EH (cell line): Measurements from ENCODE around the gene HDAC11.

ENCODE experiments used
- DNase-seq: peaks from one replicate; pipeline ENCODE4 v3.0.0-alpha.2; 2015; ENCODE audit warnings: low read depth

HDAC11 gene

GRCh38 chr3:13525827-13526625 is 45.9 kb downstream of the HDAC11 start:
- peak; percentile 65 for DNase-seq

- no peak for DNase-seq
Measured at GRCh38 chr3:13526626-13526949, 46.5 kb downstream of the HDAC11 start.

- peak; percentile 44 for DNase-seq
Measured at GRCh38 chr3:13528217-13528867, 48.2 kb downstream of the HDAC11 start.

DNA sequence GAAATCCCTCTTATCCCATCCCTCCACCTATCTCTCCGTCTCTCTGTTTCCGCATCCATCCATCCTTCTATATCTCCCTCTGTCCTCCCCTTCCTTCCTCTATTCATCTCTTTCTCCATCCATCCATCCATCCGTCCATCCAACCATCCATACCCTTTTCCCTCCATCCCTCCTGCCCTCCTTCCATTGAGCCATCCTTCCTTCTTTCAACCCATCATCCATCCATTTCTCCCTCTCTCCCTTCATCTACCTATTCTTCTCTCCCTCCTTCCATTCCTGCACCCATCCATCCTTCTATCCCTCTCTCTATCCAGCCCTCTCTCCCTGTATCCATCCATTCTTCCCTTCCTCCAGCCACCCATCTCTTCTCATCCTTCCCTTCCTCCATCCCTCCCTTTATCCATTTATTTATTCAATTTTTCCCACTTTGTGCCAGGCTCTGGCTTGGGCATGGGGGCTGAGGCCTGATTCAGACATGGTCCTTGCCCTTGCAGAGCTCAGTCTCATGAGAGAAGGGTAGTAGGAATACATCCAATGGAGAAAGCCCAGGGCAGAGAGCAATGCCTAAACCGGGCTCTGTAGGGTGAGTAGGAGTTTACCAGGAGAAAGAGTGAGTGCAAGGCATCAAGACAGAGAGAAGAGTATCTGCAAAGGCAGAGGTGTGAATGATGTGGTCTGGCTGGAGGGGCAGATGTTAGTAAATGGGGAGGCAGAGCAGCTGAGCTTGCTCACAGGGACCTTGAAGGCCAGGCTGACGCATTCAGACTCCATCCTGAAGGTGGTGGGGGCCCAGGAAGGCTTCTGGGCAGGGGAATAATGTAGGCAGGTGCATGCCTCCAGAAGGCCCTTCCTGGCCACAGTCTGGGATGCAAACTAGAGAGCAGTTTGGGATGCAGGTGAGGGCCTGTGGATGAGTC is 49.3 kb downstream of the HDAC11 start:
- no peak for DNase-seq

GRCh38 chr3:13530241-13531009 is 50.3 kb downstream of the HDAC11 start:
- no peak for DNase-seq

DNA sequence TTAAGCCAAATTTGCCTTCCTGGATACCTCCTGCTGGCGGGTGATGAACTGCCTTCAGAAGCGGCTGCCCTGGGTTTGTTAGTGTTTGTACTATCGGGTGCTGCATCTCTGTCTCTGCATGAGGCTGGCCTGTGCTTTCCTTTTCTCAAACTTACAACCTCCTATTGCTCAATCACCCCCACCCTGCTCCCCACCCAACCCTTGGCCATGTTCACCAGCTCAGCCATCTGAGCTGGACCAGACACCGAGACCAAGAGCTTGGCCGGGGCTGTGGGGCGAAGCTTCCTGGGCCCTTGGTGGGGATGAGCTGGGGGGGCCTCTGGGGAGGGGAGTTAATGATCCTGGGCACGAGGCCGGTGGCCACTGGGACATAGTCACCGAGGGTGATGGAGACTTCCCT is 52.0 kb downstream of the HDAC11 start:
- peak; percentile 57 for DNase-seq

GRCh38 chr3:13532631-13533030 is 52.5 kb downstream of the HDAC11 start:
- no peak for DNase-seq

DNA sequence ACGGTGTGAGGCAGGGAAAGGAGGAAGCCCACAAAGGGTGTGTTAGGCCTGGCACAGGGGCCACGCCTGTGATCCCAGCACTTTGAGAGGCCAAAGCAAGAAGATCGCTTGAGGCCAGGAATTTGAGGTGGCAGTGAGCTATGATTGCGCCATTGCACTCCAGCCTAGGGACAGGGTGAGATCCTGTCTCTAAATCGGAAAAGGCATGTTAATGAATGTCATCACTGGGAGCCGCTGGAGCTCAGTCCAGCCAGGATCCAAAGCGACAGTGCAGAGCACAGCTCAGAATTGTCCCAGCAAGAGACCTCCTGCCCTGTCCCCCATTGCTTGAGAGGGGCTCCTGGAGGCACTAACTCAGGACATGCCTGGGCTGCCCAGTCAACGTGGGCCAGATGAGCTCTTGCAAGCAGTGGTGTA is 53.8 kb downstream of the HDAC11 start:
- DNase-seq, result peak; percentile 63

DNA sequence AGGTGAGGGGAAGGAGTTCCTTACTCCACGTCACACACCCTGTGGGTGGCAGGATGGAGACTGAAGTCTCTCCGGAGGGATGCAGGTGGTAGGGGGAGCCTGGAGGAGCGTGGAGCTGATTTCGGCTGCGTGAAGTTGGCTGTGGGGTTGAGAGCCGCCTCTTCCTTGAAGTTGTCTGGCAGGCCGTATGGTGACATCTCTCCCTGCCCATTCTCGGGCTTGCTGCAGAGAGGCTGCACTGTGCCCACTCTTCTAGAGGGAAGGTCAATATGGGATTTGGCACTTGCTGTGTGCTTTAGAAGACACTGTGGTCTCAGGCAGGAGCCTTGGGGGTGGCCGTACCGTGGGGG is 55.4 kb downstream of the HDAC11 start:
- no peak for DNase-seq

DNA sequence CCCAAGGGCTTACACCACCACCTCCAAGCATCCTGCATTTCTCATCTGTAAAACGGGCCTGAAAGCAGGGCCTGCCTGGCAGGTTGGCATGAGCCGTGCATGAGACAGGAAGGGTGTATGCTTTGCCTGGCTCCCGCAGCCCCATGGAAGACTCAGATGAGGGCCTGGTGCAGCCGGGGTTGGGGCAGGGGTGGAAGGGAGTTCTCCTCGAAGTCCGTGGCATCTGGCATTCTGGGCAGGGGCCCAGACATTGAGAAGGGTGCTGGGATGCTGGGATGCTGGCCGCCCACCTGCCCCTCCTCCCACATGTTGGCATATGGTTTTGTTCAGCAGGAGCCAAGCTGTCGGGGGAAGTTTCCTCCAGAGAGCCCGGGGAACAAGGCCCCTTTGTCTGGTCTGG is 55.8 kb downstream of the HDAC11 start:
- DNase-seq, result no peak

DNA sequence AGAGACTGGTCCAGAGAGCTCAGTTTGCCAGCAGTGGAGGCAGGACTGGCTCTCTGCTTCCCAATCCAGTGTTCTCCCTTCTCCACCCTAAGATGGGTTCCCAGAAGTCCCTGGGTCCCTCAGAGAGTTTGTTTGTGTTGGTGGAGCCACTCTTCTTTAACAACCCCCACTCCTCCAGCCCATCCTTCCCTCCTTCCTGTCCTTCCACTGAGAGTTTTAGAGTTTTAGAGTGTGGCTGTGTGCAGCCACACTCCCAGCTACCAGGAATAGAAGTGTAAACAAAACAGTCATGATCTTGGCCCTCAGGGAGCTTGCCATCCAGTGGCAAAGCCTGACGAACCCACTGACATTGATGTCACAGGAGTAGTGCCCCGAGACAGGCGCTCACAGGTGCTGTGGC is 56.3 kb downstream of the HDAC11 start:
- peak; percentile 54 for DNase-seq

DNA sequence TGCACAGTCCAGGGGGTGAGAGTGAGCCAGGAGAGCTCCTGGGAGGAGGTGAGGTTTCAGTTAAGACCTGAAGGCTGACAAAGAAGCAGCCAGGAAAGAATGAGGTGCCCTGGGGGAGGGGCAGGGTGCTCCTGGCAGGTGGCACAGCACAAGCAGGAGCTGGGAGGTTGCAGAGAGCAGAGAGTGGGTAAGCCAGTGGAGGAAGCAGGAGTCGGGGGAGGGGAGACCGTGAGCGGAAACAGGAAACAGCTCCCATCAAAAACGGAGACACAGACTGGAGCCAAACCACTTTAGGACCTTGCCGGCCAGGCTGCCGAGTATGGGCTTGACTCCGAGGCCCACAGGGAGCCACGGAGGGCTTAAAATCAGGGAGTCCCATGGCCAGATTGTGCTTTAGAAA is 56.7 kb downstream of the HDAC11 start:
- DNase-seq, result no peak

DNA sequence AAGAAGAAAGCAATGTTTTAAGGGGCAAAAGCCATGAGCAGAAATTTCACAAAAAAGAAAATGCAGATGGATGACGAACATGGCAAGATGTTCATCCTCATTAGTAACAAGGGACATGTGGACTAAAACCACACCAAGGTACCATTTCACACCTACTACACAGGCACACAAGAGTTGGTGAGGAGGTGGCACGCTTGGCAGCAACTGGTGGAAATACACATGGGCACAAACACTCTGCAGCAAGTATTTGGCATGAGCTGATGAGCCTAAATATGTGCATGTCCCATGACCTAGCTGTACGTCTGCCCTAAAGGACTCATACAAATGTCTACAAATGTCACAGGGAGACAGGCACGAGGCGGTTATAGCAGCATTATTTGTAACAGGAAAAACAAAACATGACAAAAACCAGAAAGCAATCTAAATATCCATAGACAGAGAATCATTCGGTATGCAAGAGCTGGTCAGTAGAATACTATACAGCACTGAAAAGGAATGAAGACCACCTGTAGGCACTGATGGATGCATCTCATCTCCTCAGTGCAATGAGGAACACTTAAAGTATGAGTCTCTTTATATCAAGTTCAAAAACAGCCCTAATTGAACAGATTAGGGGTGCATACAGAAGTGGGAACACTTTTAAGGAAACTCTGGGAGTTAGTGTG is 57.3 kb downstream of the HDAC11 start:
- no peak for DNase-seq

- peak; percentile 99 for DNase-seq
Measured at GRCh38 chr3:13537909-13538296, 57.8 kb downstream of the HDAC11 start.

DNA sequence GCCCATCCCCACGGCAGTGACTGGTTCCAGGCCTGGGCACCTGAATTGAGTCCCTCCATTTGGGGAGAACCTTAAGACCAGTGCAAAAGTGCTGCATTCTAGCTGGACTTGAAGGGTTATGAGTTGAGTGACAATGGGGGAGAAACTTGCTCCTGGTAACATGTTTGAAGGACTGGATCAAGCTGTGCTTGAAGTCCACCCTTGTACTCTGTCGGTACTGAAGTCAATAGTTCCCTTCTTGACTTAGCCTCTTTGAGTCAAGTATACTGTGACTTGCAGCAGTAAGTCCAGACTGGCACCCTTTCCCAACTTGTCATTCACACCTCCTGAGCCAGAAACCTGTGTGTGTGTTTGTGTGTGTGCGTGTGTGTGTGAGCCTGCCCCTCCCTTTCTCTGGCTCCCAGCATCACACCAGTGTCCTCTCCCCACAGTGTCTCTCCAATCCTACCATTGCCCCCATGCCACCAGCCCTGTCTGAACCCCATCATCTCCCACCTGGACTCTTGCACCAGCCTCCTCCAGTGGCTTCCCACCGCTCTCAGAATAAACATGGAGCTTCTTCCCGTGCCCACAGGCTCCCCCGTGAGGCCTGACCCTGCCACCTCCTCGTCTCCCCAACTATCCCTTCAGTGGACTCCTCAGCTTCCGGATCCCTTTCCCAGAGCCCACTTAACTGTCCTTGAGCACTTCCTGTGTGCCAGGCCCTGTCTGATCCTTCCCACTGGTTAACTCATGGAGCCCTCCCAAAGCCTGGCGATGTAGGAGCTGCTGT is 58.6 kb downstream of the HDAC11 start:
- DNase-seq, result no peak

GRCh38 chr3:13539292-13539638 is 59.2 kb downstream of the HDAC11 start:
- peak; percentile 89 for DNase-seq

GRCh38 chr3:13539671-13540070 is 59.6 kb downstream of the HDAC11 start:
- DNase-seq, result peak; percentile 44

- DNase-seq, result no peak
Measured at GRCh38 chr3:13540297-13540995, 60.3 kb downstream of the HDAC11 start.

GRCh38 chr3:13541691-13542090 is 61.6 kb downstream of the HDAC11 start:
- peak; percentile 59 for DNase-seq

- DNase-seq, result no peak
Measured at GRCh38 chr3:13542142-13542541, 62.0 kb downstream of the HDAC11 start.
